OCI-M2 (cell line): Measurements from ENCODE around the gene GMPPA.
A peak's percentile ranks its signal among the peaks of the same experiment; 100 is the strongest.

Source experiments
- DNase-seq: peaks from one replicate; lab custom pipeline; 2025; ENCODE audit not compliant: unreplicated experiment; lab: John Stamatoyannopoulos, UW

Gene GMPPA

GRCh38 chr2:219538504-219538951 is 39.8 kb downstream of the GMPPA start:
- no peak for DNase-seq

GRCh38 chr2:219538956-219539788 is 40.5 kb downstream of the GMPPA start:
- DNase-seq = no peak

DNA sequence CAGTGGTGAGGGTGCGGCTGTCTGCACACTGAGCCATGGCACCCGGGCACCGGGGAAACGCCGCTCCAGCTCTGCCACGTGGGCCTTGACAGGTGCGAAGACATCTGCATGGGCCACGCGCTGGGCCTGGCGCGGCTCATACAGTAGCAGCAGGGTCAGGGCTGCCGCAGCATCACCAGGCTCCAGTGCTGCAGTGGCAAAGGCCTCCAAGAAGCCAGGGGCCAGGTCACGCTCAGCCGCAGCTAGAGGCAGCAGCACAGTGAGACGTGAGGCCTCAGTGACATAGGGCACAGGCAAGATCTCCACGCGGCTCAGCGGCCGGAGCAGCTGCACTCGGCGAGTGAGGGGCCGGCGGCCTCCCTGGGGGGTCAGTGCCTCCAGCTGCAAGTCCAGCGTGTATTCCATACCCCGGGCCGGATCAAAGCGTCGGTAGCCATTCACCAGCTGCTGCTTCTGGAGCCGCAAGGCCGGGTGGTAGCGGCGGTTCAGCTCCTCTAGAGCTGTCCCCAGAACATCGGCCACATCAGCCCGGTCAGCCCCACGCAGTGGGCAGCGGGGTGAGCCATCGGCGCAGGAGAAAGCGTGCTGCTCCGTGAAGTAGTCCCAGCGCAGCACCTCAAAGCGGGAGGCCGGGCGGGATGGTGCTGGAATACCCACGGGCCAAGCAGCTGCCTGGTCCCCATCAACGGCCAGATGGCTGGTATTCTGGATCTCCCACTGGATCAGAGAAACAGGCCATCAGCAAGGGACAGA is 41.4 kb downstream of the GMPPA start:
- no peak for DNase-seq

GRCh38 chr2:219540784-219541504 is 42.3 kb downstream of the GMPPA start:
- no peak for DNase-seq

GRCh38 chr2:219541611-219542180 is 43.0 kb downstream of the GMPPA start:
- DNase-seq = no peak

DNA sequence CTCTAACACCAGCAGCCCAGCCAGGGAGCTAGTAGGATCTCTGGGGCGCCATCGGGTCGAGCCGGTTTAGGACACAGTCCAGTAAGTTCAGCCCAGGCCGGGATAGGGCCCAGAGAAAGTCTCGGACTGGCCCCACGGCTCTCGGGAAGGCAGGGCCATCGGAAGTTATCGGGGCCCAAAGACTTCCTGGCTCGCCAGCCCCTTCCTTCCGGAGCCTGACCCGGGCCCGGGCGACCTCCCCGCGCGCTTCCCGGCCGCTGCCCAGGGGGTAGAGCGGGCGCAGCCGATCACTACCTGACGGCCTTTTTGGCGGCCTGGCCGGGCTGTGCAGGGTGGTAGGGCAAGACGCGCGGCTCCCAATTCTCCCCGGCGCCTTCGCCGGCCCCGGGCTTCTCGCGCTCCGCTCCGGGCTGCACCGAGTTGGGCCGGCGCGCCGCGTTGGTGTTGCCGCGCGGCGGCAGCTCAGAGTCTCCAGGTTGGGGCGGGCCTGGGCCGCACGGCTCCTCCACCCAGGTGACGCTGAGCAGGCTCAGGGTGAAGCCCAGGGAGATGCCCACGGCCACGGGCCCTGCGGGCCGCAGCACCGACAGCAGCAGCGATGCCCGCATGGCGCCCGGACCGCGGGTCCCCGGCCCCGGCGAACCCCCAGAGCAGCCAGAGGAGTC is 44.4 kb downstream of the GMPPA start:
- no peak for DNase-seq

DNA sequence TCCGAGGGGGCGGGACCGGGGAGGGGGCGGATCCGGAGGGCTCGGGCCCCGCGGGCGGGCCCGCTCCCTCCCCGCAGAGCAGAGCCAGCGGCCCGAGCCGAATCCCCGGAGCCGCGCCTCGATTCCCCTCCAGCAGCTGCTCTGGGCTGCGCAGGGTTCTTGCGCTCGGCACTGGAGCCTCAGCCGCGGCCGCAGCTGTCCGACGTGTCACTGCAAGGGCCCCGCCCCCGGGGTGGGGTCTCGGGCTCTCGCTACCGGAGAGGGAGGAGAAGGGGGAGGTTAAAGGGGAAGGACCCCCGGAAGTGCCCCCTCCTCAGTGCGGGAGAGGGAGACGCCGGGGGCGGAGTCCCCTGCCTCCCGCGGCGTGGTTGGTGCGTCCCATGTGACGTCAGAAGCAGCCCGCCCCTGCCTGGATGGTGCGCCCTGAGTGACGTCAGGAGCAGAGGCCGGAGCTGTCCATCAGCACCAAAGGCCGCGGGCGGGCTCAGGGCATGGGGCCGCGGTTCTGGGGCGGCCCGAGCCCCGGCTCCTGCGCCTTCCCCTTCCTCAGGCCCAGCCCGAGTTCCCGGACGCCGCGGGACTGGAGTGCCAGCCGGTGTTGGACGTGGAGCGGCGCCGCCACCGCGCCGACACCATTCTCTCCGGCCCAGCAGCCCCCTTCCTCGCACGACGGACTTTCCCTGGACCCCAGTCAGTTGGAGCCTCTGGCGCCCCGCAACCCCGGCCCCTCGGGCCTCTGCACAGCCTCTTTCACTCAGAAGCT is 45.1 kb downstream of the GMPPA start, which contains the start of the genes CHPF and TMEM198:
Gene CHPF, minus strand, starts transcription at position 214 of the 763 bp plus-strand sequence. CDS start 271 bp downstream, outside the sequence.
Gene TMEM198, plus strand, starts transcription at position 433 of the 763 bp plus-strand sequence. CDS start 700 bp downstream, outside the sequence.
- DNase-seq = peak; percentile 86

DNA sequence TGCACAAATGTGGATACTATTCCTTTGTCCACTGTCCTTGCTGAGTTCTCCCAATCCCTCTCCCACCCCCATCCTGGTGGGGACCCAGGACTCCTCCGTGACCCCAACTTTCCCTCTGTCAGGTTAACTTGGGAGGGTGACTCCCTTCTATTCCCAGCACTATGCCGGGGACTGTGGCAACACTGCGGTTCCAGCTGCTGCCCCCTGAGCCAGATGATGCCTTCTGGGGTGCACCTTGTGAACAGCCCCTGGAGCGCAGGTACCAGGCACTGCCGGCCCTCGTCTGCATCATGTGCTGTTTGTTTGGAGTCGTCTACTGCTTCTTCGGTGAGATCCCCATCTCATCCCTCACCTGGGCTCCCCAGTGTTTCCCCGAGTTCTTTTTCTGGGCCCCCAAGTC is 45.9 kb downstream of the GMPPA start:
- DNase-seq = no peak

DNA sequence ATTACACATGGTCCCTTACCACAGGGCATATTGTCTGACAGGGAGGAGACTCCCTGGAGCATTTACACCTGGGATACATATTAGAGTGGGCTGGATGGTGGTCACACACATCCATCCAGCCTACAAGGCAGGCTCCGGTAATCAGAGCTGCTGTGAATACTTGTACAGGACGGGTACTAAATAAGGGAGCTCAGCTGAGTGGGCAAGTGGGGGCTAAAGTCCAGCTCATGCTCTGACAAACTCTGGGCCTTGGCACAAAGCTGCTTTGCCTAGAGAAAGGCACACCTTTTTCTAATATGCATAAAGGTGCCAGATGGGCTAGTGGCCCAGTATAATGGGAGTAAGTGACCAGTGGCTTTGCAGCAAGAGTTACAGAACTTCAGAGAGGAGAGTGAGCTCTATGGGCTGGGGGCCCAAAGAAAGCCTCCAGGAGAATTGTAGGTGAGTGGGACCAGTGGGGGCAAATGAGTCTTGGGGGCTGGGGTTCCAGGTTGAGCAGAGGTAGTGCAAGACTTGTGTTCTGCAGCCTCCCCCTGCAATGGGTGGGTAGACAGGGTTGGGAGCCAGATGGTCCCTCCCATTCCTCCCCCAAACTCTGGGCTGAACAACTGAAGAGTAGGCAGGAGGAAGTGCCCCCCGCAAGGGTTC is 46.7 kb downstream of the GMPPA start:
- no peak for DNase-seq

DNA sequence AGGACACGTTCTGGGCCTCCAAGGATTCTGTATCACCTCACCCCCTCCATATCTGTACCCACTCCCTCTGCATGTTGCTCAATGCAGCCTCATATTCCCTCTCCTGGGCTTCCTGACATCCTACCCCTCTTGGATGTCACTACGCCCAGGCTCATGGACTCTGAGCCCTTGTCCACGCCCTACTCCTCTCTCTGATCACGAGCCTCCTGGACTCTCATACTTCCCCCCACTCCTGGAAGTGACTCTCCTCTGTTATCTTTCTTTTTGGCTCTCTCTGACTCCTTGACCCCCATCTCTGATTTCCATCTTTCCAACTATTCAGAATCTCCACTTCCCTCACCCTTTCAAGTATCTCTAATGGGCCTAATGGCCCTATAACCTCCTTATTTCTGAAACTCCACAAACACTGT is 47.3 kb downstream of the GMPPA start:
- DNase-seq = no peak

DNA sequence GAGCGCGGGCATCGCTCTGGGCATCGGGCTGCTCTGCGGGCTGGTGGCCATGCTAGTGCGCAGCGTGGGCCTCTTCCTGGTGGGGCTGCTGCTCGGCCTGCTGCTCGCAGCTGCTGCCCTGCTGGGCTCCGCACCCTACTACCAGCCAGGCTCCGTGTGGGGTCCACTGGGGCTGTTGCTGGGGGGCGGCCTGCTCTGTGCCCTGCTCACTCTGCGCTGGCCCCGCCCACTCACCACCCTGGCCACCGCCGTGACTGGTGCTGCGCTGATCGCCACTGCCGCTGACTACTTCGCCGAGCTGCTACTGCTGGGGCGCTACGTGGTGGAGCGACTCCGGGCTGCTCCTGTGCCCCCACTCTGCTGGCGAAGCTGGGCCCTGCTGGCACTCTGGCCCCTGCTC is 48.9 kb downstream of the GMPPA start:
- DNase-seq = no peak

GRCh38 chr2:219548990-219549389 is 50.3 kb downstream of the GMPPA start:
- no peak for DNase-seq

- DNase-seq = no peak
Measured at GRCh38 chr2:219549619-219550018, 50.9 kb downstream of the GMPPA start.

GRCh38 chr2:219551441-219552381 is 53.0 kb downstream of the GMPPA start:
- DNase-seq = no peak

GRCh38 chr2:219552382-219553167 is 53.9 kb downstream of the GMPPA start:
- DNase-seq = peak; percentile 56

GRCh38 chr2:219553168-219553417 is 54.4 kb downstream of the GMPPA start:
- DNase-seq = no peak

DNA sequence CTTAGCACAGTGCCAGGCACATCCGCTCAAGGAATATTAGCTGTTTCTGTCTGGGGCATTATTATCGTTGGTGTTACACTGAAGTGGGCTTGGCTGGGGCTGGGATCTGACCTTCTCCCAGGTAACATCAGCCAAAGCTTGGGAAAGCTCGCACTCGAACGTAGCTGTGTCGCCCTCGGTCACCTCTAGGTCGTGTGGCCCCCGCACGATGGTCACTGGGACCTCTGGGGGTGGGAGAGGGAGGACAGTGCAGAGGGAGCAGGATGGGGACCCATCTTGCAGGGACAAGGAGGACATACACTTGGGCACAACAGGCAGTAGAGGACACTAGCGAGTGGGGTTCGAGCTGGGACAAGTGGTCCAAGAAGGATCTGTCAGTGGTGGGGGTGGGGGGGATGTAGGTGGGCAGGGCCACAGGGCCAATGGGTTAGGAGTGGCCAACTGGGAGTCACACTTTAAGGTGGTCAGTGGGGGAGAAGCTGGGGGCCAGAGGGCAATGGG is 54.8 kb downstream of the GMPPA start:
- DNase-seq = no peak
